NCI-H1694 treated with DMSO at 0.1 percent for 48 hours (cell line): ENCODE data around the gene DYNC1I1.
A peak's percentile ranks its signal among the peaks of the same experiment; 100 is the strongest.

Experiments used
- DNase-seq: peaks from one replicate; lab custom pipeline; 2025; lab: John Stamatoyannopoulos, UW

Gene DYNC1I1

GRCh38 chr7:96026010-96026409 lies 253.7 kb downstream of the DYNC1I1 start:
- DNase-seq, result no peak

DNA sequence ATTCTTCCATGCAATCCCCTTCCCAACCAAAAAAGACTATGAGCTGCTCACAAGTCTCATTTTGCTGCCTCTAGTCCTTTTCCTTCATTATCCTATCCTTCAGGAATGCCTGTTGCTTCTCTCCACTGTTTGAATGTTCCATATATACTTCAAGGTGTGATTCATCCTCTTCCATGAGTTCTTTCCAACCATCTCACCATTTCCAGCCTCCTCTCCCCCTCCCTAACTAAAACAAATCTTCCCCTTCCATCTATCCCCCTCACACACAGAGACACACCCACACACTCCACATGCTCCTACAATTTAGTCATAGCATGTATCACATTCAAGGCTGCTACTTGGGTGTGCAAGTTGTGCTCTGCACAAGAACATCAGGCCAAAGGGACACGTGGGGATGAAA lies 254.3 kb downstream of the DYNC1I1 start:
- no peak for DNase-seq

GRCh38 chr7:96028729-96029128 lies 256.4 kb downstream of the DYNC1I1 start:
- DNase-seq, result no peak

DNA sequence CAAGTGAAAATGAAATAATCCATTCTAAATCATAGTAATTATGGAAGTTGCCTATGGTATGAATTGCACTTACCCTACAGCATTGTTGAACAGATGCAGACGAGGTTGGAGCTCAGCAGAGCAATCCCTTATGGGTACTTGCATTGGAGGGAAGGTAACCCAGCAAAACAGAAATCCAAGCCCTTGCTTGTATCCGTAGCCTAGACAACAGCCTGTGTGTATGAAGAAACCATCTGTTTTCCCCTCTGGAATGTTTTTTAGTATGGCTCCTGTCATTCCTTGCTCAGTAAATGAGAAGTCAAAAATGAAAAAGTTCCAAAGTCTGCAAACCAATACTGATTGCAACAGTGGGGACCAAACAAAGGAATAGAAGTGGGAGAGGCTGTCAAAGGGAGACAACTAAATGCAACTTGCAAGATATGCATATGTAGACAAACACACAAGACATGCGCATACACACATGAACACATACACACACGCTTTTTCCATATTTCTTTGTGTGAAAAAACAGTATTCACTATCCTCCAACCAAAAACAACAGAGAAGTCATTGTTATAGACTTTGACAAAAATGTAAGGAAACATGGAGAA lies 260.8 kb downstream of the DYNC1I1 start:
- peak; percentile 98 for DNase-seq

GRCh38 chr7:96034940-96035727 lies 262.8 kb downstream of the DYNC1I1 start:
- DNase-seq, result peak; percentile 98

DNA sequence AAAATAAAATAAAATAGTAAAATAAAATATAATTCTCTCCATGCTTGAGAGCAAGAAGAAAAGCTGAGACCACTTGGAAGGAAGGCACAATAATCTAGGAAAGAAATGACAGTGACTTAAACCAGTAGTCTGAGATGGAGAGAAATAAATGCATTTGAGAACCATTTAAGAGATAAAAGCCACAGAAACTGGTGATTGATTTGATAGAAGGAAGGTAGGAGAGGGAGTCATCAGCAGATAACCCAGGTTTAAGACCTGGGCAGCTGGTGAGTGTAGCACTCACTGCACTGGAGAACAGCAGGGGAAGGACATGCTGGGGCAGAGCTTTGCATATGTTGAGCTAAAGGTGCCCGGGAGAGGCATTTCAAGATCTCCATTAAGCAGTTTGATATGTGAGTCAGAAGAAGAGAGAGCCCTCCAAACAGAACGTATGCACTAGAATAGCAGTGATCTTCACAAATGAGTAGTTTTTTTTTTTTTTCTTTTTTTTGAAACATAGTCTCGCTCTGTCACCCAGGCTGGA lies 268.0 kb downstream of the DYNC1I1 start:
- peak; percentile 54 for DNase-seq

DNA sequence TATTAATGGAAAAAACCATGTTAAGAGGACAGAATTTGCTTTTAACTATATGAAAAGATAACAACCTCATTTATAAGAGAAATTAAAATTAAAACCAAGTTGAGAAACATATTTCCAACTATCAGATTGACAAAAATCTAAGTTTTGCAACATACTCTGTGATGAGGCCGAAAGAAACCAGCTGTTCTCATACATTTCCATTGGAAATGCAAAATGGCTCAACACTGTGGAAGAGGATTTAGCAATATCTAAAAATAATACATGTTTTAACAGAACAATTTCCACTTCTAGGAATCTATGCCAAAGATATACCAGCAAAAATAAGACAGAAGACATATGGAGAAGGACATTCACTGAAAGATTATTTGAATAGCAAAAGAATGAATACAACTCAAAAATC lies 268.8 kb downstream of the DYNC1I1 start:
- no peak for DNase-seq

- DNase-seq, result no peak
Measured at GRCh38 chr7:96045181-96045580, 272.8 kb downstream of the DYNC1I1 start.

DNA sequence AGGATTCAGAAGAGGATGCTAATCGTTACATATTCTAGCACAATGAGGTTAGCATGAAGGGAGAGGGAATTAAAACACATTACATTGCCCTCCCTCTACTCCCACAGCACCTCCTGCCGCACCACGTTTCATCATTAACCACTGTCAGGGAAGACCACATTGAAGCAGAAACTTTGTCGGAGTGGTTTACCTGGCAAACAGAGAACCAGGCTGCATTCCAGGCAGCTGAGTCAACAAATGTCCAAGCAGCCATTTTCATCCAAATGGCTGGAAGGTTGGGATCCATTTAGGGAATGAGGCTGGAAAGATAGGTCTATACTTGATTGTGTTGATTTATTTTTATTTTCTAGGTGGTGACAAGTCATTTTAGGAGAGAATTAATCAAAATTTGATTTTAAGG lies 273.6 kb downstream of the DYNC1I1 start:
- no peak for DNase-seq

- DNase-seq, result no peak
Measured at GRCh38 chr7:96052289-96052688, 279.9 kb downstream of the DYNC1I1 start.

DNA sequence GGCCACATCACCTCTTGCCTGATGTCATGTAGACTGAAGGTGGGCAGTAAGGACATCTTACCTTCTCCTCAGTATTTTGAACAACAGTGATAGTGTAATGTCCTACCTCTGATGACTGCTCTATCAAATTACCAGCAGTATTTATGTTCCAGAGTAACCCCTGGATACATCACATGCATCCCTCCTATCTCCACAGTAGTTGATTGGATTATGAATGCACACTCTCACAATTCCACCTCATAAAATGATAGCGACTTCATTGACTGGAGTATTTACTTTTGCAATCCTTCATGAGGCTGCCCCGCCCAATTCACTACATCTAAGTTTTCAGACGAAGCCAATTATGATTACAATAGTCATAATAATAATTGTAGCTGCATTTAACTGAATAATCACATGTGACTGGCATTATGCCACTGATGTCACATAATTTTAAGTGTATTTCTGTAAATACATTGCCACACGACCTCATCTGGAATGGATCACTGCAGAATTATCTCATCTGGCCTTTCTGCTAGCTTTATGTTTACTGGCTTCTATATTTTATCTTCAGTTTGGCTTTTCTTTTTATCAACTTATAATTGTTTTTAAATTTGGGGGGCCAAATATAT lies 280.6 kb downstream of the DYNC1I1 start:
- DNase-seq, result no peak

DNA sequence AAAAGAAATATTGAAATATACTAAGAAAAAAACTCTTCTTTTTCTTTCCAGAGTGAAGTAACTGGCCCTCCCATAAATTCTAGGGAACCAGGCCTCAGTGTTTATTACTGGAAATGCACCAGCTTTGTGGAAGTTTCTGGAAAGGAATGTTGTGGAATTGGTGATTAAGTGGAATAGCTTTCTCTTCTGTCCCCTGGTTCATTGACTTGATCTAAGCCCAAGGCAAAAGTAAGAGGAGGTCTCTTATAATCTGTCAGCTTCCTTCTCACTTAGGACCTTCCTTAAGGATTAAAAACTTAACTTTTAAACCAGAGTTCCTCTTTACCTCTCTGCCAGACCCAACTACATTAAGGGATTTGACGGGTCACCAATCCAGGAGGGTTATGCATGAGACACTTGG lies 283.4 kb downstream of the DYNC1I1 start:
- DNase-seq, result no peak

DNA sequence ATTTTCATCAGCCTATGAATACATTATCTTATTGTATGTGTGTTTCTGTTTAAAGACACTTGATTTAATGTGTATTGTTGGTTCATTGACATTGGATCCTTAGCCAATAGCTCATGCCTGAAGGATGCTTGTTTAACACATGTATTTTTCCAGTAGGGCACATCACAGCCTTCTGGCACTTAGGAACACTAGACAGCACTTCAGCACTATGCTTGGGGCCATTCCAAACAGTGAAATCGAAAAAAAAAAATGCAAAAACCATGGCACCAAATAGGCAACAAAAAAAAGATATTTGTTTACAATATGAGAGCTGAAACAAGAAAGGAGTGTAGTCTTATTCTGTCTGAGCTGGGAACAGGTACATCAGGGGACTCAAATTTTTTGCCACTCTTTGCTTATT lies 286.7 kb downstream of the DYNC1I1 start:
- no peak for DNase-seq

DNA sequence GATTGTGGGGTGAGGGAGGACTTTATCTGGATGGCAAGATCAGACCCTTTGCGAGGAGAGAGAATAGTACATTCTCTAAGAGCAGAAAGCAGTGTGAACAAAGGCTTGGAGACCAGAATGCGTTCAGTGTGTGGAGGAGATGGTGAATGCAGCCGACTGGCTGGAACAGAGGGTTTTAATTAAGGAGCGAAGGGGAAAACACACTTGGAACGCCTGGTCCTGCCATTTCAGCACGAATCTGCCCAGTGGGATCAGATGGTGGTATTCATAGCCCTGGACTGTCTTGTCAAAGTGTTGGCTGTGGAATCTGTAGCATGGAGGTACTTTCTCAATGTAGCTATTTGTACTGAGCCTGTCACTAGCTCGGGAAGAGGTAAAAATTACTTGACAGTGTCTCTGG lies 288.7 kb downstream of the DYNC1I1 start:
- DNase-seq, result no peak

- no peak for DNase-seq
Measured at GRCh38 chr7:96061844-96062243, 289.5 kb downstream of the DYNC1I1 start.

DNA sequence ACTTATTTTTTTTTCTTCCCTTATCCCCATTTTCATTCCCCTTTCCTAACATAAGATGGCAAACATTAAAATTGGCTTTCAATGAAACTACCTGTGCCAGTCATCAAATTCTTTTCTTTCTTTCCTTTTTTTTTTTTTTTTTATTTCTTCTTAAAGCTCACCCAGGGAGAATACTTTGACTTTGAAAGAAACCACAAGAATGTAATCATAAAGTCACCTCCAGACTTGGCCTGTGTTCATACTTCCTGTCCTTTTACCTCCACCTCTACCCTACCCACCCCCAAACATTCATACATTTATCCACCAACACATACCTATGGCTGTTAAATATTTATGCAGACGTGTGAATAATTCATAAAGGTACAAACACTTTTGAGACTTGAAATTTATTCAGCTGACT lies 295.0 kb downstream of the DYNC1I1 start:
- no peak for DNase-seq

DNA sequence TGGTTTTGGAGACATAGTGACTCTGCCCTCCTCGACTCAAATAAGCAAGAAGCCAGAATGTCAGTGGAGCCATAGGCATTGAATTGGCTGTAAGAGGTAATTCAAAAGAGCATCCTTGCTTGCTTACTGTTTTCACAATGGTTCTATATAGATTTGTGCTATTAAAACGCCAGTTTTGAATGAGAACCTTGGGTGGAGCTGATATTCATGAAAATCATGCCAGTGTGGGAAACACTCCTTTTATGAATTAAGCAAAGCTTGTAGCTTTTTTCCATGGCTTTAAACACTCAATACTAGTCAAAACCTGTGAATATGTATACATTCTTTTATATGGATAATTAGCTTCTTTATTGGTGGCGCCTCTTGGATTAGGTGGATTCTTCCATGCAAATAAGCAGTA lies 297.0 kb downstream of the DYNC1I1 start:
- no peak for DNase-seq

DNA sequence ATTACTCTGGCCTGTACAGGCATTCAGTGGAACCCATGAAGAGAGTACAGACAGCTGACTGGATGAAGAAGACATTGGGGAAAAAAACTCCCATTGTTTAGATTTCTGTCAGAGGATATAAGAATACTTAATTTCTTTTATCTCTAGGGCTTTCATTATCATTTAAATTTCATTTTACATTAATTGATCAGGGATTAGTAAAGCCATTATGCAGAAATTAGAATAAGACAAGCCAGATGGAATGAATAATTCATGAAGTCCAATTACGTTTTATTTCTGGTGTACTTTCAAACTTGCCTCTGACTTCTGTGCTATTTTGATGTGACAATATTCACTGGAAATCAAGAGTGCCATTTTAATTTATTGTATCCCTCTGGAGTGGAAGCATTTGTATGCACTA lies 302.5 kb downstream of the DYNC1I1 start:
- DNase-seq, result no peak

DNA sequence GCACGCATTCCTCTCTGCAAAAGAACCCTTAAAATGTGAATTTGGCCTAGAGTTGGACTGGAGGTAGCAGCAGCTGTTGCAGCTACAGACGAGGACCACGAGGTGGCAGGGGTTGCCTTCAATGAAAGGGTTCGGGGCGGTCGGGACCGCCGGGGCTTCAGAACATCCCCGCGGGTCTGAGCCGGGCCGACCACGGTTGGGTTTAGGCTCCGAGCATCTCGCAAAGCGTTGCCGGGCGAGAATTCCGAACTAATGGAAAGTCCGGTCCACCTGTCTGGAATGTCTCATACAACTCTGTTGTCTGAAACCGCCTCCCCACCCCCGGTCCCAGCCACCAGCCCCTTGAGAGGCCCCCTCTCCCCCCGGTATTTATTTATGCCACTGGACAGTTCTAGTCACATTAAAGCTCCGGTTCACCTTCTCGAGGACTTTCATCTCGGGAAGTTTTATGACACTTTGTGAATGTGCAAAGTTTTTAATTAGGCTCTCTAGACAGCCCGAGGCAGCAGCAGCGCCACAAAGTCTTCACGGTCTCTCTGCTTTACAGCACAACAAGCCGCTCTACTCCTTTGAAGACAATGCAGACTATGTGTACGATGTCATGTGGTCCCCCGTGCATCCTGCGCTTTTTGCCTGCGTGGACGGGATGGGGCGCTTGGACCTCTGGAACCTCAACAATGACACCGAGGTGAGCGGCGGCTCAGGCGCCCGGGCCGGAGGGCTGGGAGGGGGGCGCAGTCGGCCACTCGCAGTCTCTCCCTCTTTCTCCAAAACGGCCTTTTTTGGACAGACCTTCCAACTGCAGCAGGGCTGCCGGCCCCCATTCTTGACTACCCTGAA lies 303.4 kb downstream of the DYNC1I1 start:
- peak; percentile 77 for DNase-seq

DNA sequence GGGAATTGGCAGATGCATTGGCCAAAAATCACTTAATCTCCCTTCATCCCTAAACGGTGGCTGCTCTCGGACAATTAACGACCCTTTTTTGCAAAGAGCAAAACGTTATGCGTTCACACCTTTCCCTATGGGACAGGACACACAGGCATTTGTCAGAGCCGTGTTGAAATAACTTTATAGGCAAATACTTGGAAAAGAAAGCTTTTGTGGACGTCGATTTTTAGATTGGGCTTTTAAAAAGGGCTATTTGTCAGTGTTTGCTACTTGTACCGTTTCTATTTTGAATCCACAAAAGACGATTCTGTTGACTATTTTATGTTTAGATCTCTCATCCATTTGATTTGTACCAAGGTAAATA lies 304.0 kb downstream of the DYNC1I1 start:
- DNase-seq, result peak; percentile 30

DNA sequence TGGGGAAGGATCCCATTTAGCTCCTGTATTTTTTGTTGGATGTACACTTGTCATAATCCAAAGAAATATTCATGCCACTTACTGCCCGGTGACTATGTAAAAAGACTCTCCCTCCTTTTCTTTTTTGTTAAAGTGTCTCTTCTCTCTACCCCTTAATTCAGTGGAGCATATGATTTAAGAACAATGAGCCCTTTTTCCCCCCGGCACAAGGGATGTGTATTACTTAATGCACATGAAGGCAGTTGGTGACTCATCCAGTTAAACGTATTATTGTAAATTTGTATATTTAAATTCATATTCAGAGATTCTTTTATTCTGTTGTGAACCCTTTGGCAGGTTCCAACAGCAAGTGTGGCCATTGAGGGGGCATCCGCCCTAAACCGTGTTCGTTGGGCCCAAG lies 307.7 kb downstream of the DYNC1I1 start:
- no peak for DNase-seq

GRCh38 chr7:96084881-96085553 lies 312.7 kb downstream of the DYNC1I1 start:
- no peak for DNase-seq
